ENCODE data around the gene SBNO2.

SBNO2 gene

GRCh38 chr19:1168572-1169410 lies 5.3 kb downstream of the SBNO2 start:
- no peak for DNase-seq

GRCh38 chr19:1167687-1168571 lies 6.1 kb downstream of the SBNO2 start:
- no peak for DNase-seq

- no peak for DNase-seq
Observed at GRCh38 chr19:1166872-1167573, 7.0 kb downstream of the SBNO2 start.

- DNase-seq, result no peak
Observed at GRCh38 chr19:1164684-1165531, 9.2 kb downstream of the SBNO2 start.

GRCh38 chr19:1163934-1164683 lies 10.0 kb downstream of the SBNO2 start:
- no peak for DNase-seq

GRCh38 chr19:1163283-1163933 lies 10.7 kb downstream of the SBNO2 start:
- DNase-seq, result no peak

GRCh38 chr19:1162404-1163282 lies 11.4 kb downstream of the SBNO2 start:
- no peak for DNase-seq

GRCh38 chr19:1161716-1162115 lies 12.4 kb downstream of the SBNO2 start:
- DNase-seq, result no peak

GRCh38 chr19:1159864-1160595 lies 14.0 kb downstream of the SBNO2 start:
- DNase-seq, result no peak

- no peak for DNase-seq
Observed at GRCh38 chr19:1158885-1159448, 15.1 kb downstream of the SBNO2 start.

GRCh38 chr19:1157931-1158884 lies 15.9 kb downstream of the SBNO2 start:
- no peak for DNase-seq

- DNase-seq, result no peak
Observed at GRCh38 chr19:1156830-1157615, 17.0 kb downstream of the SBNO2 start.

- no peak for DNase-seq
Observed at GRCh38 chr19:1156305-1156801, 17.7 kb downstream of the SBNO2 start.

GRCh38 chr19:1155352-1156304 lies 18.4 kb downstream of the SBNO2 start:
- no peak for DNase-seq

GRCh38 chr19:1154731-1155351 lies 19.2 kb downstream of the SBNO2 start:
- no peak for DNase-seq

All from retina (tissue), 1 donor.